ENCODE measurements around the gene MINPP1. TPM values are rescaled to one million over a fixed set of nuclear protein-coding genes. Genes with fewer than 3 reads are reported as not detected.

Gene MINPP1
- total and polyA plus RNA-seq, 2 of the 4 experiments (the other 2 are of a cell fraction) = 11.7 to 14.4 TPM

DNA sequence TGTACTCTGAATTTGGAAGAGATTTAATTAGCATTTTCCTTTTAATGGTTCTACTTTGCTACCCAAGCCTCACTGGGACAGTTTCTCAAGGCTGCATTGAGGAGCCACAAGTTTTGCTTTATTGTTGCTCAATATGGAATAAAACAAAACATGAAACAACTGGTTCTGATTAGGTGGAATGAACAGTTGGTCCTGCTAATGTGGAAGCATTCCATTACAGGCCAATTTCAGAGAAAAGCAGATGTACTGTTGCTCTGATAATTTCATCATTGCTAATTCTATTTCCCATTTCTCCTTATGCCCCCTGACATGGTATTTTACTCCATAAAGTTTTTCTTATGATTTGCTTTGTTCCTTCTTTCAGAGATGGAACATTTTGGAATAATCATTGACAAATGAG lies 89.0 kb downstream of the MINPP1 start:
- Histone ChIP-seq H3K4me2 (ENCODE audit: low read depth, low read length) (no peak overlapping the region), H3K79me1 (ENCODE audit: low read depth in 1 of 2, low read length in 2 of 2) (no peaks in the 10 kb centered on the region), H3K4ac (ENCODE audit: low read depth, low read length) (no peak overlapping the region), H2AK5ac (ENCODE audit: low read depth, low read length) (no peak overlapping the region), H3K4me3 (ENCODE audit: insufficient read depth, low read depth, low read length) (no peak overlapping the region), H3K56ac (ENCODE audit: extremely low read depth, insufficient read depth, low read length) (no peak overlapping the region), H3K36me3 (ENCODE audit: control insufficient read depth, insufficient read depth, low read length) (no peaks in the 10 kb centered on the region), H4K20me1 (ENCODE audit: insufficient read depth, low read length) (no peaks in the 10 kb centered on the region), H2BK5ac (ENCODE audit: low read depth, low read length, poor library complexity, severe bottlenecking) (no peak overlapping the region), H2BK15ac (ENCODE audit: low read depth, low read length) (no peak overlapping the region), H3K9ac (ENCODE audit: low read depth, low read length) (no peak overlapping the region), H3K27ac (ENCODE audit: insufficient read depth, low read length) (no peak overlapping the region), H3K18ac (ENCODE audit: low read depth, low read length) (no peak overlapping the region), H2AFZ (replicated peaks; ENCODE audit: low read length, poor library complexity) (no peak overlapping the region), H2BK120ac (ENCODE audit: low read depth, low read length) (no peak overlapping the region), H4K8ac (ENCODE audit: low read depth in 2 of 2, low read length in 2 of 2) (no peak overlapping the region), H4K5ac (ENCODE audit: low read depth, low read length) (no peak overlapping the region), H4K91ac (ENCODE audit: insufficient read depth, low read depth, low read length) (no peak overlapping the region), H3K23ac (ENCODE audit: low read depth, low read length) (no peak overlapping the region), H2AK9ac (replicated peaks; ENCODE audit: low read depth, low read length, poor library complexity) (no peak overlapping the region), H3K9me3 (ENCODE audit: control insufficient read depth, insufficient read depth, low read length) (0 out of 2 replicates have a peak, but pooled peaks cover 2% of the 10 kb centered on the region), H3K14ac (replicated peaks; ENCODE audit: low read depth, low read length) (no peak overlapping the region), H3K4me1 (ENCODE audit: control insufficient read depth, insufficient read depth, low read length) (peaks cover 11% of the 10 kb centered on the region), H2BK20ac (ENCODE audit: low read depth, low read length) (no peak overlapping the region), H3K27me3 (ENCODE audit: control insufficient read depth, insufficient read depth, low read length) (peaks cover 5% of the 10 kb centered on the region), H3K9me1 (ENCODE audit: insufficient read depth, low read length) (peaks cover 3% of the 10 kb centered on the region; the same call in 1 of the 2 replicates)
- DNase-seq = peak; percentile 38
- CTCF ChIA-PET = interaction anchor here (0.8 kb wide), 1 partner anchor 488 kb away, joined by 3 read pairs; no protein-coding TSS in a partner anchor
- dilution Hi-C loops (cut with HindIII; ENCODE audit: low sequenced_read_pairs, unreplicated experiment) (no loop called here), in situ Hi-C loops (cut with MboI; ENCODE audit: low sequenced_read_pairs) (no loop called here), intact Hi-C loops (cut with micrococcal nuclease) (loop anchor here (5.0 kb wide), 1 partner anchor 41 kb away; no protein-coding TSS in a partner anchor)
- TF ChIP-seq MAZ (IDR thresholded peaks at IDR 0.05; ENCODE audit: borderline replicate concordance, low read depth, low read length) (no peak), MAFK (IDR thresholded peaks at IDR 0.05; ENCODE audit: low read depth, low read length) (no peak), FOS (IDR thresholded peaks at IDR 0.05; ENCODE audit: low read depth, low read length) (no peak), RAD21 (IDR thresholded peaks at IDR 0.05; ENCODE audit: low read length) (no peak), CEBPB (IDR thresholded peaks at IDR 0.05; ENCODE audit: low read depth, low read length) (no peak), NFE2L2 (IDR thresholded peaks at IDR 0.05; ENCODE audit: low read depth, low read length) (no peak), CHD1 (IDR thresholded peaks at IDR 0.05; ENCODE audit: low read depth, low read length) (no peak), MXI1 (IDR thresholded peaks at IDR 0.05; ENCODE audit: borderline replicate concordance, low read depth, low read length) (no peak), POLR2A (IDR thresholded peaks at IDR 0.05; ENCODE audit: low read depth, low read length) (no peak), RCOR1 (IDR thresholded peaks at IDR 0.05; ENCODE audit: insufficient replicate concordance, low read length) (no peak), BHLHE40 (IDR thresholded peaks at IDR 0.05; ENCODE audit: low read depth, low read length) (no peak), RFX5 (IDR thresholded peaks at IDR 0.05; ENCODE audit: low read depth, low read length) (no peak), SMC3 (IDR thresholded peaks at IDR 0.05; ENCODE audit: low read depth, low read length) (no peak), ELK1 (IDR thresholded peaks at IDR 0.05; ENCODE audit: borderline replicate concordance, low read depth, low read length) (no peak)
- TF ChIP-seq, protein P1, sequence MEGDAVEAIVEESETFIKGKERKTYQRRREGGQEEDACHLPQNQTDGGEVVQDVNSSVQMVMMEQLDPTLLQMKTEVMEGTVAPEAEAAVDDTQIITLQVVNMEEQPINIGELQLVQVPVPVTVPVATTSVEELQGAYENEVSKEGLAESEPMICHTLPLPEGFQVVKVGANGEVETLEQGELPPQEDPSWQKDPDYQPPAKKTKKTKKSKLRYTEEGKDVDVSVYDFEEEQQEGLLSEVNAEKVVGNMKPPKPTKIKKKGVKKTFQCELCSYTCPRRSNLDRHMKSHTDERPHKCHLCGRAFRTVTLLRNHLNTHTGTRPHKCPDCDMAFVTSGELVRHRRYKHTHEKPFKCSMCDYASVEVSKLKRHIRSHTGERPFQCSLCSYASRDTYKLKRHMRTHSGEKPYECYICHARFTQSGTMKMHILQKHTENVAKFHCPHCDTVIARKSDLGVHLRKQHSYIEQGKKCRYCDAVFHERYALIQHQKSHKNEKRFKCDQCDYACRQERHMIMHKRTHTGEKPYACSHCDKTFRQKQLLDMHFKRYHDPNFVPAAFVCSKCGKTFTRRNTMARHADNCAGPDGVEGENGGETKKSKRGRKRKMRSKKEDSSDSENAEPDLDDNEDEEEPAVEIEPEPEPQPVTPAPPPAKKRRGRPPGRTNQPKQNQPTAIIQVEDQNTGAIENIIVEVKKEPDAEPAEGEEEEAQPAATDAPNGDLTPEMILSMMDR (conservative IDR thresholded peaks at IDR 0.05; ENCODE audit: low read depth, low read length) = no peak
- TF ChIP-seq, protein P2, sequence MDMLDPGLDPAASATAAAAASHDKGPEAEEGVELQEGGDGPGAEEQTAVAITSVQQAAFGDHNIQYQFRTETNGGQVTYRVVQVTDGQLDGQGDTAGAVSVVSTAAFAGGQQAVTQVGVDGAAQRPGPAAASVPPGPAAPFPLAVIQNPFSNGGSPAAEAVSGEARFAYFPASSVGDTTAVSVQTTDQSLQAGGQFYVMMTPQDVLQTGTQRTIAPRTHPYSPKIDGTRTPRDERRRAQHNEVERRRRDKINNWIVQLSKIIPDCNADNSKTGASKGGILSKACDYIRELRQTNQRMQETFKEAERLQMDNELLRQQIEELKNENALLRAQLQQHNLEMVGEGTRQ (IDR thresholded peaks at IDR 0.05; ENCODE audit: low read depth, low read length) = no peak
- POLR2A ChIA-PET (ENCODE audit: unreplicated experiment) = no interaction called here
- no peak for ATAC-seq (ENCODE audit: low read depth)
- BruUV-seq (replicated peaks) = no TSS peak
